HEK293 (cell line): ENCODE data around the gene CCK.
A peak's percentile ranks its signal among the peaks of the same experiment; 100 is the strongest.

Experiments used
- CTCF ChIA-PET: fragments of 350-600 bp; formaldehyde crosslinking; extraction: SDS; loops from one replicate; lab custom pipeline; 2021; ENCODE audit warnings: antibody characterized with exemption; lab: Yijun Ruan, JAX
- POLR2A ChIA-PET: fragments of 300-600 bp; formaldehyde crosslinking; extraction: SDS; loops from one replicate; lab custom pipeline; 2020; ENCODE audit warnings: antibody characterized with exemption, inconsistent platforms; lab: Yijun Ruan, JAX
- H3K27ac ChIP-seq: fragments of 200-500 bp; sonication (Bioruptor generic); 2 replicates; pipeline ENCODE4 v1.5.1; 2014; ENCODE audit warnings: low read depth, low read length, control low read depth, inconsistent platforms; ENCODE audit errors: extremely low read depth
- H3K36me3 ChIP-seq, 2 experiments: fragments of 200-500 bp in 1 of 2; sonication (Bioruptor generic) in 1 of 2; 1 replicate in 1 of 2; 2 replicates in 1 of 2; pipeline ENCODE4 v1.5.1; 2014 to 2017; ENCODE audit warnings: inconsistent platforms in 2 of 2, low read length in 2 of 2; ENCODE audit not compliant: control insufficient read depth in 2 of 2, insufficient read depth in 1 of 2
- H3K4me1 ChIP-seq: fragments of 200-500 bp; sonication (Bioruptor generic); 2 replicates; pipeline ENCODE4 v1.5.1; 2014; ENCODE audit warnings: mild to moderate bottlenecking, low read length, inconsistent platforms; ENCODE audit not compliant: control insufficient read depth, insufficient read depth
- H3K4me3 ChIP-seq: 2 replicates; pipeline ENCODE4 v1.5.1; 2011; ENCODE audit warnings: low read depth, mild to moderate bottlenecking, control low read depth, low read length, moderate library complexity
- H3K9me3 ChIP-seq: fragments of 200-500 bp; sonication (Bioruptor generic); 2 replicates; pipeline ENCODE4 v1.5.1; 2014; ENCODE audit warnings: low read depth, low read length, inconsistent platforms; ENCODE audit not compliant: control insufficient read depth, insufficient read depth
- GLIS1 ChIP-seq: fragments of 450-650 bp; formaldehyde crosslinking; IDR thresholded peaks from 2 replicates; pipeline ENCODE4 v1.5.1; 2016; ENCODE audit warnings: missing biosample characterization, missing genetic modification characterization
- HOXD13 ChIP-seq: sonication (generic); formaldehyde crosslinking; IDR thresholded peaks from 2 replicates; pipeline ENCODE4 v1.8.0; 2022; ENCODE audit warnings: missing genetic modification reagents, borderline replicate concordance
- KLF8 ChIP-seq: fragments of 450-650 bp; formaldehyde crosslinking; IDR thresholded peaks from 2 replicates; pipeline ENCODE4 v1.5.1; 2016; ENCODE audit warnings: missing biosample characterization, missing genetic modification characterization
- RBAK ChIP-seq: fragments of 450-650 bp; formaldehyde crosslinking; IDR thresholded peaks from 2 replicates; pipeline ENCODE4 v1.5.1; 2016; ENCODE audit warnings: missing biosample characterization, missing genetic modification characterization
- SCRT1 ChIP-seq: fragments of 450-650 bp; formaldehyde crosslinking; IDR thresholded peaks from 2 replicates; pipeline ENCODE4 v1.5.1; 2016; ENCODE audit warnings: missing biosample characterization, missing genetic modification characterization, borderline replicate concordance
- SETDB1 ChIP-seq: IDR thresholded peaks from one replicate; pipeline ENCODE4 v1.6.1; 2017; ENCODE audit warnings: mild to moderate bottlenecking, low read length, moderate library complexity, mixed read lengths; ENCODE audit not compliant: insufficient read length
- TCF7L2 ChIP-seq: IDR thresholded peaks from 2 replicates; pipeline ENCODE4 v1.6.1; 2011; ENCODE audit warnings: low read depth, mild to moderate bottlenecking, inconsistent platforms, low read length, moderate library complexity, borderline replicate concordance
- ZFP41 ChIP-seq: fragments of 450-650 bp; formaldehyde crosslinking; IDR thresholded peaks from 2 replicates; pipeline ENCODE4 v1.5.1; 2016; ENCODE audit warnings: missing biosample characterization, missing genetic modification characterization, borderline replicate concordance
- ZIC2 ChIP-seq: fragments of 450-650 bp; formaldehyde crosslinking; IDR thresholded peaks from 2 replicates; pipeline ENCODE4 v1.5.1; 2016; ENCODE audit warnings: missing biosample characterization, missing genetic modification characterization
- ZNF132 ChIP-seq: fragments of 450-650 bp; formaldehyde crosslinking; IDR thresholded peaks from 2 replicates; pipeline ENCODE4 v1.5.1; 2017; ENCODE audit warnings: missing biosample characterization, missing genetic modification characterization, borderline replicate concordance
- ZNF2 ChIP-seq: fragments of 450-650 bp; formaldehyde crosslinking; IDR thresholded peaks from 2 replicates; pipeline ENCODE4 v1.5.1; 2016; ENCODE audit warnings: missing biosample characterization, missing genetic modification characterization
- ZNF324 ChIP-seq: fragments of 450-650 bp; formaldehyde crosslinking; IDR thresholded peaks from 2 replicates; pipeline ENCODE4 v1.5.1; 2016; ENCODE audit warnings: missing biosample characterization, missing genetic modification characterization
- ZNF423 ChIP-seq: fragments of 450-650 bp; formaldehyde crosslinking; IDR thresholded peaks from 2 replicates; pipeline ENCODE4 v1.5.1; 2016; ENCODE audit warnings: missing biosample characterization, missing genetic modification characterization
- ZNF501 ChIP-seq: fragments of 450-650 bp; formaldehyde crosslinking; IDR thresholded peaks from 2 replicates; pipeline ENCODE4 v1.5.1; 2016; ENCODE audit warnings: missing biosample characterization, missing genetic modification characterization
- ZNF561 ChIP-seq: fragments of 450-650 bp; IDR thresholded peaks from 2 replicates; pipeline ENCODE4 v1.5.1; 2018; ENCODE audit warnings: missing biosample characterization, missing genetic modification characterization, borderline replicate concordance
- ZNF664 ChIP-seq: fragments of 450-650 bp; formaldehyde crosslinking; IDR thresholded peaks from 2 replicates; pipeline ENCODE4 v1.5.1; 2016; ENCODE audit warnings: missing biosample characterization, missing genetic modification characterization
- ZNF785 ChIP-seq: fragments of 450-650 bp; formaldehyde crosslinking; IDR thresholded peaks from 2 replicates; pipeline ENCODE4 v1.5.1; 2016; ENCODE audit warnings: missing biosample characterization, missing genetic modification characterization
- TF ChIP-seq, protein P1 (sequence below): fragments of 450-650 bp; formaldehyde crosslinking; IDR thresholded peaks from 2 replicates; pipeline ENCODE4 v1.5.1; 2016; ENCODE audit warnings: missing biosample characterization, missing genetic modification characterization, low read depth
- TF ChIP-seq, protein P2 (sequence below): fragments of 450-650 bp; formaldehyde crosslinking; IDR thresholded peaks from 2 replicates; pipeline ENCODE4 v1.5.1; 2017; ENCODE audit warnings: missing biosample characterization, missing genetic modification characterization
- TF ChIP-seq, protein P3 (sequence below): fragments of 450-650 bp; formaldehyde crosslinking; IDR thresholded peaks from 2 replicates; pipeline ENCODE4 v1.5.1; 2016; ENCODE audit warnings: missing biosample characterization, missing genetic modification characterization
- TF ChIP-seq, protein P4 (sequence below): fragments of 450-650 bp; formaldehyde crosslinking; IDR thresholded peaks from 2 replicates; pipeline ENCODE4 v1.5.1; 2016; ENCODE audit warnings: missing biosample characterization, missing genetic modification characterization
- TF ChIP-seq, protein P5 (sequence below): fragments of 450-650 bp; formaldehyde crosslinking; IDR thresholded peaks from 2 replicates; pipeline ENCODE4 v1.5.1; 2016; ENCODE audit warnings: missing biosample characterization, missing genetic modification characterization

CCK gene, protein sequence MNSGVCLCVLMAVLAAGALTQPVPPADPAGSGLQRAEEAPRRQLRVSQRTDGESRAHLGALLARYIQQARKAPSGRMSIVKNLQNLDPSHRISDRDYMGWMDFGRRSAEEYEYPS

DNA sequence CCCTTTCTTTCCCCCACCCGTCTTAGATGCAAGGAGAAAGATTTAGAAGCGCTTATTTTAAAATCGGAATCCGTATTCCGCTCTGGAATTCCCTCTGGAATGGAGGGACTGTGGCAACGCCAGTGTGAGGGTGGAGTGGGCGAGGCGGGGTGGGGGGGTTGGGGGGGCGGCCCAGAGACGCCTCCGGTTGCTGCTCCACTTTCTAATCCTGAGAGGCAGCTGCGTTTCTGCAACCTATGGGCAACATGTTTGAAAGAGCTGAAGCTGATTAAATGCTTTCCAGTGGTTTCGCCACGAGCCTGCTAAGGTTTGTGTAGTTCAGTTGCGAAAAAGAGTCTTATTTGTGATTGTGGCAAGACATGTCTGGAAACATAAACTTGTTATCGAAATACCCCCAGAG, at the start of gene CCK:
Gene CCK, minus strand, starts transcription at position 101 of the 400 bp plus-strand sequence. CDS start 2,555 bp downstream, outside the sequence.
- Histone ChIP-seq H3K4me1 (no peaks in the 10 kb centered on the region), H3K27ac (no peak within 1 kb of the TSS), H3K36me3 (no peaks in the 10 kb centered on the region), H3K4me3 (no peak within 1 kb of the TSS), H3K9me3 (no peaks in the 10 kb centered on the region)
- TF ChIP-seq, protein P1, sequence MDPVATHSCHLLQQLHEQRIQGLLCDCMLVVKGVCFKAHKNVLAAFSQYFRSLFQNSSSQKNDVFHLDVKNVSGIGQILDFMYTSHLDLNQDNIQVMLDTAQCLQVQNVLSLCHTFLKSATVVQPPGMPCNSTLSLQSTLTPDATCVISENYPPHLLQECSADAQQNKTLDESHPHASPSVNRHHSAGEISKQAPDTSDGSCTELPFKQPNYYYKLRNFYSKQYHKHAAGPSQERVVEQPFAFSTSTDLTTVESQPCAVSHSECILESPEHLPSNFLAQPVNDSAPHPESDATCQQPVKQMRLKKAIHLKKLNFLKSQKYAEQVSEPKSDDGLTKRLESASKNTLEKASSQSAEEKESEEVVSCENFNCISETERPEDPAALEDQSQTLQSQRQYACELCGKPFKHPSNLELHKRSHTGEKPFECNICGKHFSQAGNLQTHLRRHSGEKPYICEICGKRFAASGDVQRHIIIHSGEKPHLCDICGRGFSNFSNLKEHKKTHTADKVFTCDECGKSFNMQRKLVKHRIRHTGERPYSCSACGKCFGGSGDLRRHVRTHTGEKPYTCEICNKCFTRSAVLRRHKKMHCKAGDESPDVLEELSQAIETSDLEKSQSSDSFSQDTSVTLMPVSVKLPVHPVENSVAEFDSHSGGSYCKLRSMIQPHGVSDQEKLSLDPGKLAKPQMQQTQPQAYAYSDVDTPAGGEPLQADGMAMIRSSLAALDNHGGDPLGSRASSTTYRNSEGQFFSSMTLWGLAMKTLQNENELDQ, result no peak
- no peak for TF ChIP-seq SCRT1
- TF ChIP-seq HOXD13 (CRISPR knock-in tag), result no peak
- TF ChIP-seq RBAK (tag by site-specific recombination), result no peak
- no peak for TF ChIP-seq TCF7L2
- no peak for TF ChIP-seq ZNF324 (tag by site-specific recombination)
- no peak for TF ChIP-seq ZNF664 (tag by site-specific recombination)
- no peak for TF ChIP-seq ZNF132 (tag by site-specific recombination)
- POLR2A ChIA-PET, result no interaction called here
- CTCF ChIA-PET, result interaction anchor here (0.7 kb wide), 1 partner anchor 614 kb away, joined by 3 read pairs; no protein-coding TSS in a partner anchor

DNA sequence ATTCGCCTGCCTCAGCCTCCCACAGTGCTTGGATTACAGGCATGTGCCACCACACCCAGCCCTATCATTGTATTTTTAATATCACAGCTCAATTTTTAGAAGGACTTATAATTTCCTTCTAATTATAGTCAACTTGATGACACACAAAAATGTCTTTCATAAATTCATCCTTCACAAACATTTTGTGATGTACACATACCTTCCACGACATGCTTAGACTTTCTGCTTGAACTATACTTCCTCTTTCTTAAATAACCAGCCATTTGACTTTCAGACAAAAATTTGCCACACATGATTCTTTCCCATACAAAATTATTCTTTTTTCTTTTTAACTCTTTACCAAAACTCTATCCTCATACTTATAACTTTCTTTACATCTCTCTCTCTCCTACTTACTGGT, 48.4 kb upstream of the CCK start:
- H3K4me1 ChIP-seq, result no peaks in the 10 kb centered on the region
- no peak overlapping the region for H3K4me3 ChIP-seq
- H3K27ac ChIP-seq, result no peak overlapping the region
- H3K9me3 ChIP-seq, result no peaks in the 10 kb centered on the region
- CTCF ChIA-PET, result no interaction called here
- POLR2A ChIA-PET, result no interaction called here
- H3K36me3 ChIP-seq, result no peaks in the 10 kb centered on the region
- TF ChIP-seq ZNF2 (tag by site-specific recombination) (no peak), ZNF785 (tag by site-specific recombination) (no peak), ZNF561 (tag by site-specific recombination) (no peak), GLIS1 (no peak), ZNF423 (tag by site-specific recombination) (no peak), KLF8 (tag by site-specific recombination) (no peak), ZIC2 (tag by site-specific recombination) (no peak), ZFP41 (tag by site-specific recombination) (no peak), ZNF501 (tag by site-specific recombination) (no peak), HOXD13 (CRISPR knock-in tag) (no peak), SETDB1 (peak; percentile 94)
- TF ChIP-seq, protein P2, sequence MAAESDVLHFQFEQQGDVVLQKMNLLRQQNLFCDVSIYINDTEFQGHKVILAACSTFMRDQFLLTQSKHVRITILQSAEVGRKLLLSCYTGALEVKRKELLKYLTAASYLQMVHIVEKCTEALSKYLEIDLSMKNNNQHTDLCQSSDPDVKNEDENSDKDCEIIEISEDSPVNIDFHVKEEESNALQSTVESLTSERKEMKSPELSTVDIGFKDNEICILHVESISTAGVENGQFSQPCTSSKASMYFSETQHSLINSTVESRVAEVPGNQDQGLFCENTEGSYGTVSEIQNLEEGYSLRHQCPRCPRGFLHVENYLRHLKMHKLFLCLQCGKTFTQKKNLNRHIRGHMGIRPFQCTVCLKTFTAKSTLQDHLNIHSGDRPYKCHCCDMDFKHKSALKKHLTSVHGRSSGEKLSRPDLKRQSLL (tag by site-specific recombination), result no peak
- TF ChIP-seq, protein P3, sequence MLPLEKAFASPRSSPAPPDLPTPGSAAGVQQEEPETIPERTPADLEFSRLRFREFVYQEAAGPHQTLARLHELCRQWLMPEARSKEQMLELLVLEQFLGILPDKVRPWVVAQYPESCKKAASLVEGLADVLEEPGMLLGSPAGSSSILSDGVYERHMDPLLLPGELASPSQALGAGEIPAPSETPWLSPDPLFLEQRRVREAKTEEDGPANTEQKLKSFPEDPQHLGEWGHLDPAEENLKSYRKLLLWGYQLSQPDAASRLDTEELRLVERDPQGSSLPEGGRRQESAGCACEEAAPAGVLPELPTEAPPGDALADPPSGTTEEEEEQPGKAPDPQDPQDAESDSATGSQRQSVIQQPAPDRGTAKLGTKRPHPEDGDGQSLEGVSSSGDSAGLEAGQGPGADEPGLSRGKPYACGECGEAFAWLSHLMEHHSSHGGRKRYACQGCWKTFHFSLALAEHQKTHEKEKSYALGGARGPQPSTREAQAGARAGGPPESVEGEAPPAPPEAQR (tag by site-specific recombination), result no peak
- TF ChIP-seq, protein P1, result no peak
- TF ChIP-seq, protein P4, sequence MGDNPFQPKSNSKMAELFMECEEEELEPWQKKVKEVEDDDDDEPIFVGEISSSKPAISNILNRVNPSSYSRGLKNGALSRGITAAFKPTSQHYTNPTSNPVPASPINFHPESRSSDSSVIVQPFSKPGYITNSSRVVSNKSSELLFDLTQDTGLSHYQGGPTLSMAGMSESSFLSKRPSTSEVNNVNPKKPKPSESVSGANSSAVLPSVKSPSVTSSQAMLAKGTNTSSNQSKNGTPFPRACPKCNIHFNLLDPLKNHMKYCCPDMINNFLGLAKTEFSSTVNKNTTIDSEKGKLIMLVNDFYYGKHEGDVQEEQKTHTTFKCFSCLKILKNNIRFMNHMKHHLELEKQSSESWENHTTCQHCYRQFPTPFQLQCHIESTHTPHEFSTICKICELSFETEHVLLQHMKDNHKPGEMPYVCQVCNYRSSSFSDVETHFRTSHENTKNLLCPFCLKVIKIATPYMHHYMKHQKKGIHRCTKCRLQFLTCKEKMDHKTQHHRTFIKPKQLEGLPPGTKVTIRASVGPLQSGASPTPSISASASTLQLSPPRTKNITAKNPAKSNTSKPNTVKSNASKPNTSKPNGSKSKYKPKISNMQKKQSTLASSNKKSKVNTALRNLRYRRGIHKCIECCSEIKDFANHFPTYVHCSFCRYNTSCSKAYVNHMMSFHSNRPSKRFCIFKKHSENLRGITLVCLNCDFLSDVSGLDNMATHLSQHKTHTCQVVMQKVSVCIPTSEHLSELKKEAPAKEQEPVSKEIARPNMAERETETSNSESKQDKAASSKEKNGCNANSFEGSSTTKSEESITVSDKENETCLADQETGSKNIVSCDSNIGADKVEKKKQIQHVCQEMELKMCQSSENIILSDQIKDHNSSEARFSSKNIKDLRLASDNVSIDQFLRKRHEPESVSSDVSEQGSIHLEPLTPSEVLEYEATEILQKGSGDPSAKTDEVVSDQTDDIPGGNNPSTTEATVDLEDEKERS, result peak; percentile 78
- TF ChIP-seq, protein P5, sequence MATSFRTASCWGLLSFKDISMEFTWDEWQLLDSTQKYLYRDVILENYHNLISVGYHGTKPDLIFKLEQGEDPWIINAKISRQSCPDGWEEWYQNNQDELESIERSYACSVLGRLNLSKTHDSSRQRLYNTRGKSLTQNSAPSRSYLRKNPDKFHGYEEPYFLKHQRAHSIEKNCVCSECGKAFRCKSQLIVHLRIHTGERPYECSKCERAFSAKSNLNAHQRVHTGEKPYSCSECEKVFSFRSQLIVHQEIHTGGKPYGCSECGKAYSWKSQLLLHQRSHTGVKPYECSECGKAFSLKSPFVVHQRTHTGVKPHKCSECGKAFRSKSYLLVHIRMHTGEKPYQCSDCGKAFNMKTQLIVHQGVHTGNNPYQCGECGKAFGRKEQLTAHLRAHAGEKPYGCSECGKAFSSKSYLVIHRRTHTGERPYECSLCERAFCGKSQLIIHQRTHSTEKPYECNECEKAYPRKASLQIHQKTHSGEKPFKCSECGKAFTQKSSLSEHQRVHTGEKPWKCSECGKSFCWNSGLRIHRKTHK (tag by site-specific recombination), result 0 out of 2 replicates have a peak, but pooled peaks have one; percentile 21
